HL-60 (cell line): ENCODE data around the gene CAMK2N1.
"Not testable (repeated sequence)": the region's sequence is repeated elsewhere in the genome, so short reads cannot be mapped to it uniquely, and the experiment has no call there.

Experiments
- DNase-seq, 2 experiments: peaks; one replicate each; pipeline ENCODE4 v3.0.0-alpha.2; 2010 to 2020; ENCODE audit warnings: low read depth in 1 of 2, low spot score in 1 of 2
- H3K27ac ChIP-seq: fragments of 250-450 bp; sonication (Bioruptor Pico); replicated peaks from 2 replicates; pipeline ENCODE4 v1.5.1; 2020; ENCODE audit warnings: mild to moderate bottlenecking, moderate library complexity
- H3K27me3 ChIP-seq: fragments of 250-450 bp; sonication (Bioruptor Pico); 2 replicates; pipeline ENCODE4 v1.5.1; 2021; ENCODE audit warnings: mild to moderate bottlenecking, moderate library complexity; ENCODE audit not compliant: insufficient read depth, poor library complexity, severe bottlenecking
- H3K4me3 ChIP-seq: replicated peaks from 2 replicates; pipeline ENCODE4 v1.5.1; 2011; ENCODE audit warnings: mild to moderate bottlenecking, control low read depth, low read length; ENCODE audit not compliant: insufficient read depth
- GABPA ChIP-seq: IDR thresholded peaks from 2 replicates; pipeline ENCODE4 v1.6.1; 2012; ENCODE audit warnings: low read depth
- POLR2AphosphoS5 ChIP-seq: IDR thresholded peaks from 2 replicates; pipeline ENCODE4 v1.6.1; 2012; ENCODE audit warnings: low read depth
- REST ChIP-seq: IDR thresholded peaks from 2 replicates; pipeline ENCODE4 v1.6.1; 2012; ENCODE audit warnings: low read depth; ENCODE audit not compliant: insufficient replicate concordance
- SPI1 ChIP-seq: IDR thresholded peaks from 2 replicates; pipeline ENCODE4 v1.6.1; 2012; ENCODE audit warnings: low read depth, mild to moderate bottlenecking, borderline replicate concordance
- TF ChIP-seq, protein P1 (sequence below): IDR thresholded peaks from one replicate; pipeline ENCODE4 v1.5.1; 2011; ENCODE audit warnings: low read length, control low read depth, inconsistent platforms; ENCODE audit not compliant: insufficient read depth

Gene CAMK2N1

GRCh38 chr1:20526267-20526666, 40.3 kb upstream of the CAMK2N1 start:
- TF ChIP-seq, protein P1, sequence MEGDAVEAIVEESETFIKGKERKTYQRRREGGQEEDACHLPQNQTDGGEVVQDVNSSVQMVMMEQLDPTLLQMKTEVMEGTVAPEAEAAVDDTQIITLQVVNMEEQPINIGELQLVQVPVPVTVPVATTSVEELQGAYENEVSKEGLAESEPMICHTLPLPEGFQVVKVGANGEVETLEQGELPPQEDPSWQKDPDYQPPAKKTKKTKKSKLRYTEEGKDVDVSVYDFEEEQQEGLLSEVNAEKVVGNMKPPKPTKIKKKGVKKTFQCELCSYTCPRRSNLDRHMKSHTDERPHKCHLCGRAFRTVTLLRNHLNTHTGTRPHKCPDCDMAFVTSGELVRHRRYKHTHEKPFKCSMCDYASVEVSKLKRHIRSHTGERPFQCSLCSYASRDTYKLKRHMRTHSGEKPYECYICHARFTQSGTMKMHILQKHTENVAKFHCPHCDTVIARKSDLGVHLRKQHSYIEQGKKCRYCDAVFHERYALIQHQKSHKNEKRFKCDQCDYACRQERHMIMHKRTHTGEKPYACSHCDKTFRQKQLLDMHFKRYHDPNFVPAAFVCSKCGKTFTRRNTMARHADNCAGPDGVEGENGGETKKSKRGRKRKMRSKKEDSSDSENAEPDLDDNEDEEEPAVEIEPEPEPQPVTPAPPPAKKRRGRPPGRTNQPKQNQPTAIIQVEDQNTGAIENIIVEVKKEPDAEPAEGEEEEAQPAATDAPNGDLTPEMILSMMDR, result no peak
- TF ChIP-seq GABPA (no peak), SPI1 (no peak), REST (no peak), POLR2AphosphoS5 (no peak)
- no peak for DNase-seq
- Histone ChIP-seq H3K4me3 (no peak overlapping the region), H3K27me3 (peaks cover 6% of the 10 kb centered on the region), H3K27ac (no peak overlapping the region)

DNA sequence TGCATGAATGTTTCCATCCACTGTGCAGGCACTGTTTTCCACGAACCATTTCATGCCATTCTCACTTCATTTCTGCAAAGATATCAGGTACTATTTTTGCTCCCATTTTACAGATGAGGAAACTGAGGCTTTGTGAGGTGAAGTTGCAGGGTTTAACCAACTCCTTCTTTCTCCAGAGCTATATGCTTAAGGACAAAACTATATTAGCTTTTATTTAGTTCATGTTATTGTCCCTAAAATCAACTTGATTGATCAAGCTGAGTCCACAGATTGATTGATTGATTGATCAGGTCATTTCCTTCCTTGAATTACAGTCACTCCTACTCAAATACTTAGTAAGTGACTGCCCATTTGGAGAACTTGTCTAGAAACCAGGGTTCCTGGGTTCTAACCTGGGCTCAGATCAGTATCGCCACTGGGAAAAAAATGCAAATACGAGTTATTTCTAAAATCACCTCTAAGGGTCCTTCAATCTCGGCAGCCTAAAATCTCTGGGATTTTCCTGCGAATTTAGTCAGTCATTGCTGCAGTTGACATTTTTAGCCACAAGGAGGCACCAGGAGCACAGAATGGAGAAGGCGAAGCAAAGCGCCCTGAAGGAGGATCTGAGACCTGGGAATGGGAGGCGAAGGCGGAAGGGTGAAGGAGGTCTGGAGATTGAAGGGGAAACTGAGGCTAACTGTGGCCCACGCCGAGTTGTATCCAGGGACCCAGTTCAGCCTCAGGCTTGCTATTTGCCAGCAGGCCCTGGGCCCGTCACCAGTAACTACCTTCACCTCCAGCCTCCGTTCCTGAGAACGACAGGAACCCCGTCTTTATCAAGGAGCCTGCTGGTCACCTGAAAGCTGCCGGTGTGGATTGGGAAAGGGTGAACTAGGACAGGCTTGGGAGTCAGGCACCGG, 36.2 kb upstream of the CAMK2N1 start:
- H3K4me3 ChIP-seq, result no peak overlapping the region
- TF ChIP-seq REST (no peak), POLR2AphosphoS5 (no peak)
- TF ChIP-seq, protein P1, result peak; percentile 81
- peak; percentile 58 to 69 for DNase-seq
- no peak overlapping the region for H3K27ac ChIP-seq
- no peaks in the 10 kb centered on the region for H3K27me3 ChIP-seq

- DNase-seq, H3K4me3 ChIP-seq, H3K27me3 ChIP-seq, H3K27ac ChIP-seq: not testable (repeated sequence)
Observed at GRCh38 chr1:20519609-20520262, 33.7 kb upstream of the CAMK2N1 start.

DNA sequence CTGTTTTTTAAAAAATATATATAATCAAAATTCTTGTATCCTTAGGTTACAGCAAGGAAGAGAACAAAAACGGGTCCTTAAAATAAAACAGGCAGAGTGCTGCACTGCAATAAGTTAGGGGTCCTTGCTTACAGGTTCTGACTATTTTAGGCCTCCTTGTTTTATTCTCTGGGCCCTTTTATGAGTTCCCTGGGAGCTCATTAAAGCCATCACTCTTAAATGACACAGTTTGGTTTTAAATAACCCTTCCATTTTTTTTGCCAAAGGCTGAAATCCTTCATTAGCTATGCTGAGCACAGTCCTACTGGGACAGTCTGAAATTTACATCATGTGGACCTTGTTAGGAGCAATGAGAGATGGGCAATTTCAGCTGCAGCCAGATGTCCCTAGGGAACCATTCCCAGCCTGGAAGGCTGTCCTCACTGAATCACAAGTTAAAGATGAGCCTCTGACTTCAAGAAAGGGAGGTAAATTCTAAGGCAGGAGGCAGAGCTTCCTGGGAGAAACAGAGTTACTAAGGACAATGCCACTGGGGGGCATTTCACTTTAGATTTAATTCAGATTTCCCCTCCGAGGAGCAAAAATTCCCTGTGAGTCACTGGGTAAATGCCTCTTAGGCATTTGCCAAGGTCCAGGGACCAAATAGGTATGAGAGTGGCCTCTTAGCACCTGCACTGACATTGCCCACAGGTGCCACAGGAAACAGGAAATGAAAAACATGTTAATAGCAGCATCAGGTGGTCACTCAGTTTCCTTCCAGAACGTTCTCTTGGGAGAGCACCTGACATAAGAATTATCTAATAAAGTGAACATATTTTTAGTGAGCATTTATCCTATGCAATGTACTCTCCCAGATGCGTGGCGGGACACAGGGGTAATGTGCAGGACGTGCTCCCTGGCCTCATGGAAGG, 25.8 kb upstream of the CAMK2N1 start:
- TF ChIP-seq SPI1 (no peak), REST (no peak), POLR2AphosphoS5 (no peak), GABPA (no peak)
- TF ChIP-seq, protein P1, result no peak
- H3K27me3 ChIP-seq, result no peaks in the 10 kb centered on the region
- H3K27ac ChIP-seq, result no peak overlapping the region
- no peak overlapping the region for H3K4me3 ChIP-seq
- DNase-seq, result no peak
